ENCODE results near the gene SAXO2.
A peak's percentile ranks its signal among the peaks of the same experiment; 100 is the strongest.
"Not testable (repeated sequence)": the region's sequence is repeated elsewhere in the genome, so short reads cannot be mapped to it uniquely, and the experiment has no call there.

SAXO2 gene

GRCh38 chr15:82262422-82263026 lies at the start of gene SAXO2, which contains the start of gene EFL1:
Gene SAXO2 (plus strand): TSS chr15:82262818. CDS start chr15:82262880, 62 bp downstream.
Gene EFL1 (minus strand): TSS chr15:82262734. CDS start chr15:82261778, 956 bp downstream.
- DNase-seq (ENCODE audit: low spot score): peak; percentile 94

- not testable (repeated sequence) for DNase-seq (ENCODE audit: low spot score)
Observed at GRCh38 chr15:82216092-82216491, 46.5 kb upstream of the SAXO2 start.

GRCh38 chr15:82221535-82221934 lies 41.1 kb upstream of the SAXO2 start:
- DNase-seq (ENCODE audit: low spot score): peak; percentile 31

- no peak for DNase-seq (ENCODE audit: low spot score)
Observed at GRCh38 chr15:82228750-82229149, 33.9 kb upstream of the SAXO2 start.

GRCh38 chr15:82231233-82231632 lies 31.4 kb upstream of the SAXO2 start:
- no peak for DNase-seq (ENCODE audit: low spot score)

GRCh38 chr15:82231842-82232241 lies 30.8 kb upstream of the SAXO2 start:
- no peak for DNase-seq (ENCODE audit: low spot score)

- DNase-seq (ENCODE audit: low spot score): not testable (repeated sequence)
Observed at GRCh38 chr15:82237944-82238534, 24.6 kb upstream of the SAXO2 start.

- DNase-seq (ENCODE audit: low spot score): no peak
Observed at GRCh38 chr15:82239685-82240391, 22.8 kb upstream of the SAXO2 start.

- DNase-seq (ENCODE audit: low spot score): not testable (repeated sequence)
Observed at GRCh38 chr15:82241836-82242499, 20.6 kb upstream of the SAXO2 start.

GRCh38 chr15:82243644-82244043 lies 19.0 kb upstream of the SAXO2 start:
- not testable (repeated sequence) for DNase-seq (ENCODE audit: low spot score)

- not testable (repeated sequence) for DNase-seq (ENCODE audit: low spot score)
Observed at GRCh38 chr15:82245956-82246355, 16.7 kb upstream of the SAXO2 start.

GRCh38 chr15:82248261-82248660 lies 14.4 kb upstream of the SAXO2 start:
- not testable (repeated sequence) for DNase-seq (ENCODE audit: low spot score)

GRCh38 chr15:82261566-82262421 lies 824 bp upstream of the SAXO2 start:
- DNase-seq (ENCODE audit: low spot score): not testable (repeated sequence)

- no peak for DNase-seq (ENCODE audit: low spot score)
Observed at GRCh38 chr15:82263350-82263749, 732 bp downstream of the SAXO2 start.

GRCh38 chr15:82267137-82267536 lies 4.5 kb downstream of the SAXO2 start:
- DNase-seq (ENCODE audit: low spot score): not testable (repeated sequence)

- DNase-seq (ENCODE audit: low spot score): not testable (repeated sequence)
Observed at GRCh38 chr15:82268454-82268853, 5.8 kb downstream of the SAXO2 start.

- no peak for DNase-seq (ENCODE audit: low spot score)
Observed at GRCh38 chr15:82272154-82272553, 9.5 kb downstream of the SAXO2 start.

GRCh38 chr15:82275410-82275809 lies 12.8 kb downstream of the SAXO2 start:
- no peak for DNase-seq (ENCODE audit: low spot score)

GRCh38 chr15:82281276-82281675 lies 18.7 kb downstream of the SAXO2 start:
- not testable (repeated sequence) for DNase-seq (ENCODE audit: low spot score)

- DNase-seq (ENCODE audit: low spot score): not testable (repeated sequence)
Observed at GRCh38 chr15:82282386-82282785, 19.8 kb downstream of the SAXO2 start.

GRCh38 chr15:82284381-82284780 lies 21.8 kb downstream of the SAXO2 start:
- DNase-seq (ENCODE audit: low spot score): not testable (repeated sequence)

Measured in Ammon's horn (tissue), 1 donor.